ENCODE data around the gene ARIH2.
"Not testable (repeated sequence)": the region's sequence is repeated elsewhere in the genome, so short reads cannot be mapped to it uniquely, and the experiment has no call there.

ARIH2 gene

GRCh38 chr3:49004352-49005302 lies 86.0 kb downstream of the ARIH2 start:
- DNase-seq (ENCODE audit: low spot score), result peak; percentile 47

DNA sequence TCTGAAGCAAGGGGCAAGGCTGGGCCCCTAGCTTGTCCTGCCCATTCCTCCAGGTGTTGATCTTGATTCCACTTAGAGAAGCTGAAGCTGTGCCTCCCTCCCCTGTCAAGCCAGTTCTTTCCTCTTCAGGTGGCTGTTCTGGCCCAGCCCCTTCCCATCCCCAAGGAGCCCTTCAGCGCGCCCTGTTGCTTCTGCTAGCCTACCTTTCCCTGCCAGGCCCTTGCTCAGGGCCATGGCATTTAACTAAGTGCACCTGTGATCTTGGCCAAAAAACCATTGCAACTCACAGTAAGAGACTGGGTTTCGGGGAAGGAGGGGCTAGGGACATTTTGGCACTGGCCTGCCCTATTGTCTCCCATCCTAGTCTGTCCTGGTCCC lies 86.7 kb downstream of the ARIH2 start:
- no peak for DNase-seq (ENCODE audit: low spot score)

DNA sequence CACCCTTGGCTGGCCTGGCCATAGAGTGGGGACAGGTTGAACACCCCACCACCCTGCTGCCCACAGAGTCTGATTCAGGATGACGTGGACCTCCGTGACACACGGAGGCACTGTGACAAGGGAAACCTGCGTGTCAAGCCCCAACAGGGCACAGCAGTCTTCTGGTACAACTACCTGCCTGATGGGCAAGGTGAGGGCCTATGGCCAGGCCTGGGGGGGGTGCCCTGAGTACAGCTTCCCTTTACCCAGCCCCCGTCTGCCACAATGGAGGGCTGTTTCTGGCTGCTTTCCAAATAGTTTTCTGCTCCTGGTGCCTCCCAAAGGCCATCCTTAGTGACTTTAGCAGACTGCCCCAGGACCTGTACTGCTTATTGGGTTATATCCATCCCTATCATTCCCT lies 87.4 kb downstream of the ARIH2 start:
- no peak for DNase-seq (ENCODE audit: low spot score)

DNA sequence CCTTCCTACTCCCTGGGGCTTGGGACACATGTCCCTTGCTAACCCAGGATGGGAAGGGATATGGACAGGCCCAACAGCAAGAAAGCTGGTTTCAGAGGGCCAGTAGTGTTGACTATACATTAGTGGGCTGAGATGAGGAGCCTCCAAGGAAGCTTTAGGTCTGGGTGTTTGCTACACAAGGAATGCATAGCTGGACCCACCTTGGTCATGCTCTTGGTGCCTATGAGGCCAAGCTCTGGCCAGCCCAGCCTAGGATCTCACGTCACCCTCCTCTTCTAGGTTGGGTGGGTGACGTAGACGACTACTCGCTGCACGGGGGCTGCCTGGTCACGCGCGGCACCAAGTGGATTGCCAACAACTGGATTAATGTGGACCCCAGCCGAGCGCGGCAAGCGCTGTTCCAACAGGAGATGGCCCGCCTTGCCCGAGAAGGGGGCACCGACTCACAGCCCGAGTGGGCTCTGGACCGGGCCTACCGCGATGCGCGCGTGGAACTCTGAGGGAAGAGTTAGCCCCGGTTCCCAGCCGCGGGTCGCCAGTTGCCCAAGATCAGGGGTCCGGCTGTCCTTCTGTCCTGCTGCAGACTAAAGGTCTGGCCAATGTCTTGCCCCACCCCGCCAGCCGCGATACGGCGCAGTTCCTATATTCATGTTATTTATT lies 87.9 kb downstream of the ARIH2 start:
- DNase-seq (ENCODE audit: low spot score), result no peak

DNA sequence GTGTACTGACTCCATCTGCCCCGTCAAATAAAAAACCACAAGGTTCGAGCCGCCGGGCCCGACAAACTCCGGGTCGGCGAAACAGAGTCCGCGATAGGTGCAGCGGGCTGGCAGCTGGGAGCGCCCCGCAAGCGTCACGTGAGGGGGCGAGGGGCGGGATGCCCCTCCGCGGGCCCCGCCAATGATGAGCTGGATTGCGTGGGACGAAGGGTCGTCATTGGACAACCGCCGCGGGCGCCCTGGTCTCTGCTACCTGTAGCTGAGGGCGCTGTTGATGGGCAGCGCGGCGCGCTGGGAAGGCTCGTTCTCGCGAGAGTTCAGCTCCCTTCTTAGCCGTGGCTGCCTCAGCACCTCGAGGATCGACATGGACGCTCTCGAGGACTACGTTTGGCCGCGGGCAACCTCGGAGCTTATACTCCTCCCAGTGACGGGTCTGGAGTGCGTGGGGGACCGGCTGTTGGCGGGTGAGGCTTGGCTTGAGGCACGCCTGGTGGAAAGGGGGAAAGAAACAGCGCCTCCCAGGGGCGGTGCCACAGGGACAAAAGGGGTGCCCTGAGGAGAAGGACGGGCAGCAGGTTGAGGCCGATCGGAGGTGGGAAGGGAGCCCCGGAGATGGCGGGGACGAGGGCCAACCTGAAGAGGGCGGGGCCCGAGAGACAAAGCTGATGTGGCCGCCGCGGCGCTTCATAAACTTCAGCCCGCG lies 88.6 kb downstream of the ARIH2 start, which contains the start of gene WDR6:
Gene WDR6, plus strand, starts transcription at position 324 of the 703 bp plus-strand sequence. Its CDS starts 41 bp downstream, at position 365.
- DNase-seq (ENCODE audit: low spot score), result peak; percentile 99

- DNase-seq (ENCODE audit: low spot score), result peak; percentile 80
These were observed 89.3 kb downstream of the ARIH2 start for GRCh38 chr3:49007771-49008528.

DNA sequence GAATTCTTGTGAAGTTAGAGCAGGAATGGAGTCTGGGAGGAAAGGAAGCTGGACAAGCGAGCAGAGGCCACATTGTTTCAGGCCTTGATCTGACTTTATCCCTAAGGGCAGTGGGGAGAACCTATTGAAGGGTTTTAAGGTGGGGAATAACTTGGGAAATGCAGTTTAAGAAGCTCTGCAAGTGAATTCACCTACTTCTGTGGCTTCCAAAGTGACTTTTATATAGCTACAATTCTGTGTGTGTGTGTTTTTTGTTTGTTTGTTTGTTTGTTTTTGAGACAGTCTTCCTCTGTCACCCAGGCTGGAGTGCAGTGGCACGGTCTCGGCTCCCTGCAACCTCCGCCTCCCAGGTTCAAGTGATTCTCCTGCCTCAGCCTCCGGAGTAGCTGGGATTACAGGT lies 90.0 kb downstream of the ARIH2 start:
- DNase-seq (ENCODE audit: low spot score), result not testable (repeated sequence)

DNA sequence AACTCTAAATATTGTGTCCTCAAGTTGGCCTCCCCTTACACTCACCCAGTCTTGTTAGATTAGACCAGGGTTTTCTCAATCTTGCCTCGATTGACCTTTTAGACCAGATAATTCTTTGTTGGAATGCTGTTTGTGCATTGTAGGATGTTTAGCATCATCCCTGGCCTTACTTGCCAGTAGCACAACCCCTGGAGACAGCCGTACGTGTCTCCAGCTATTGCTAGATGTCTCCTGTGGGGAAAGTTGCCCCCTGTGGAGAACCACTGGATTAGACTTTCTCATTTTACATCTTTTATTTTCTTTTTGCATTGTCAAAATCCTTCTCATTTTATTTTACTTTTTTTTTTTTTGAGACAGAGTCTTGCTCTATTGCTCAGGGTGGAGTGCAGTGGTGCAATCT lies 90.8 kb downstream of the ARIH2 start:
- no peak for DNase-seq (ENCODE audit: low spot score)

DNA sequence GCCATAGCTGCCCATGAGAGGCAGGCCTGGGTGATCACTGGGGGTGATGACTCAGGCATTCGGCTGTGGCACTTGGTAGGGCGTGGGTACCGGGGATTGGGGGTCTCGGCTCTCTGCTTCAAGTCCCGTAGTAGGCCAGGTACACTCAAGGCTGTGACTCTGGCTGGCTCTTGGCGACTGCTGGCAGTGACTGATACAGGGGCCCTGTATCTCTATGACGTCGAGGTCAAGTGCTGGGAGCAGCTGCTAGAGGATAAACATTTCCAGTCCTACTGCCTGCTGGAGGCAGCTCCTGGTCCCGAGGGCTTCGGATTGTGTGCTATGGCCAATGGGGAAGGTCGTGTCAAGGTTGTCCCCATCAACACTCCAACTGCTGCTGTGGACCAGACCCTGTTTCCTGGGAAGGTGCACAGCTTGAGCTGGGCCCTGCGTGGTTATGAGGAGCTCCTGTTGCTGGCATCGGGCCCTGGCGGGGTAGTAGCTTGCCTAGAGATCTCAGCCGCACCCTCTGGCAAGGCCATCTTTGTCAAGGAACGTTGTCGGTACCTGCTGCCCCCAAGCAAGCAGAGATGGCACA lies 93.9 kb downstream of the ARIH2 start:
- no peak for DNase-seq (ENCODE audit: low spot score)

DNA sequence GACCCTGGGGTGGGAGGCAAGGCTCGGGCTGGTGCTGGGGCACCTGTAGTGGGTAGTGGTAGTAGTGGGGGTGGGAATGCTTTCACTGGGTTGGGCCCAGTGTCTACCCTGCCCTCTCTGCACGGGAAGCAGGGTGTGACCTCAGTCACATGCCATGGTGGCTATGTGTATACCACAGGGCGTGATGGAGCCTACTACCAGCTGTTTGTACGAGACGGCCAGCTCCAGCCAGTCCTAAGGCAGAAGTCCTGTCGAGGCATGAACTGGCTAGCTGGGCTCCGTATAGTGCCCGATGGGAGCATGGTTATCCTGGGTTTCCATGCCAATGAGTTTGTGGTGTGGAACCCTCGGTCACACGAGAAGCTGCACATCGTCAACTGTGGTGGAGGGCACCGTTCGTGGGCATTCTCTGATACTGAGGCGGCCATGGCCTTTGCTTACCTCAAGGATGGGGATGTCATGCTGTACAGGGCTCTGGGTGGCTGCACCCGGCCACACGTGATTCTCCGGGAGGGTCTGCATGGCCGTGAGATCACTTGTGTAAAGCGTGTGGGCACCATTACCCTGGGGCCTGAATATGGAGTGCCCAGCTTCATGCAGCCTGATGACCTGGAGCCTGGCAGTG lies 94.6 kb downstream of the ARIH2 start:
- DNase-seq (ENCODE audit: low spot score), result no peak

- no peak for DNase-seq (ENCODE audit: low spot score)
These were observed 95.4 kb downstream of the ARIH2 start for GRCh38 chr3:49013738-49014660.

GRCh38 chr3:49015072-49015471 lies 96.4 kb downstream of the ARIH2 start:
- no peak for DNase-seq (ENCODE audit: low spot score)

- no peak for DNase-seq (ENCODE audit: low spot score)
These were observed 97.1 kb downstream of the ARIH2 start for GRCh38 chr3:49015765-49016164.

GRCh38 chr3:49016414-49017228 lies 98.0 kb downstream of the ARIH2 start:
- no peak for DNase-seq (ENCODE audit: low spot score)

GRCh38 chr3:49017229-49017970 lies 98.8 kb downstream of the ARIH2 start:
- peak; percentile 59 for DNase-seq (ENCODE audit: low spot score)

DNA sequence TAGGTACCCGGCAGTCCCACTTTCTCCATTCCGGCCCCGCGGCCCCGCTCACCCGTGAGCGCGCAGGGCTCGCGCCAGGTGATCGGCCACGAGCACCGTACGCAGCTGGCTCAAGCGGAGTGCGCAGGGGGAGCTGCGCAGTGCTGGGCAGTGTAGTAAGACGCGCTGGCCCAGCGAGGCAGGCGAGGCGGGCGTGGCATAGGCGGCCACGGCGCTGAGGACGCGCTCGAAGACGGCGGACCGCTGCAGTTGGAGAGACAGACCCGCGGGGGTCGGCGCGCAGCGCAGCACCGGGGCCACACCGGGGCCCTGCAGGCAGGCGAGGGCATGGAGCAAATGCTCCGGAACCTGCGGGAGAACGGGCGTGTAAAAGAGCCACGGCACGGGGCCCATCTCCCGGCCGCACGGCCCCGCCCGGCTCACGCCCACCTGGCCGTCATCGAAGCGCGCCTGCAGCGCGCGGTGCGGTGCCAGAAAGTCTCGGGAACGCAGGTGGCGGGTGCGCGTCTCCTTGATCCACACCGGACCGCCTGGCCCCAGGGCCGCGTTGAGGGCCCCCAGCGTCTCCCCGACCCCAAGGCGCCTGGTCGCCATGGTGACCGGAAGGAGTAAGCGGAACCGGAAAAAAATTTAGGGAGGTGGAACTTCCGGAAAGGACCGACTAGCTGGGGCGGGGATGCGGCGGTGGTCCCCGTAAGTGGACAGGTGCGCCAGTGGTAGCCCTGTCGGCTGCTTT lies 99.5 kb downstream of the ARIH2 start, which contains the start of gene DALRD3:
Gene DALRD3, minus strand, starts transcription at position 610 of the 736 bp plus-strand sequence. Its CDS starts 16 bp downstream, at position 594.
- peak; percentile 75 for DNase-seq (ENCODE audit: low spot score)

GRCh38 chr3:49018707-49019006 lies 100.0 kb downstream of the ARIH2 start:
- no peak for DNase-seq (ENCODE audit: low spot score)

DNA sequence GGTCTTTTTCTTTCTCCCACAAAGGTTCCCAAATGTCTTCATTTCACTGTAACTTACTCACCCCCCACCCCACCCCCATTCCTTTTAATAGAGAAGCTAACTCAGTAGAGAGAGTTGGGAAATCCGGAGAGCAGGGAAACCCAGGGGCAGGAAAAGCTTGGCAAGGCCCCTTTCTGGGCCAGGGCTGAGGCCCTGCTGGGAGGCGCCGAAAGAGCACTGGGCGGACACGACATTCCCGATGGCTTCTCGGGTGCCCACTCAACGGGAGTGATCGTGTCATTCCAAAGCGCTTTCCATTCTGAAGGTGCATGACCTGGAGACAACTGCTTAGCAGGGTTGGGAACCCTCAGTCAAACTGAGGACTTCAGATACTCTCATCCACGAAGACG lies 101.3 kb downstream of the ARIH2 start:
- no peak for DNase-seq (ENCODE audit: low spot score)
